ENCODE measurements around the gene LARP4B. TPM values are rescaled to one million over a fixed set of nuclear protein-coding genes. Genes with fewer than 3 reads are reported as not detected.
"Not testable (repeated sequence)": the region's sequence is repeated elsewhere in the genome, so short reads cannot be mapped to it uniquely, and the experiment has no call there.

Gene LARP4B
- polyA plus RNA-seq, 1 donor = 51.3 TPM

DNA sequence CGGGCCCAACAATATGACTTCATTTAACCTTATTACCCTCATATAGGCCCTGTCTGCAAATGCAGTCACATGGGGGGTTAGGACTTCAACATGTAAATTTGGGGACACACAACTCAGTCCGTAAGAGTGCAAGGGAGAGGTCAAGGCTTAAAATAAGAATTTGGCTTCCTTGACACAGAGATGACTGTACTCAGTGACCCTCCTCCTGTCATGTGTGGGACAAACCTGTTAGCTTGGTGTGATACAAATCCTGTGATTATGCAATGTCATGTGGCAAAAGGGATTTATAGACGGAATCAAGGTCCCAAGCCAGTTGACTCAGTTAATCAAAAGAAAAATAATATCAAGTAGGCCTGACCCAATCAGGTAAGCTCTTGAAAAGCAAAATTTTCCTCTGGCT, 30.8 kb upstream of the LARP4B start:
- no peak for DNase-seq

- DNase-seq = no peak
Observed at GRCh38 chr10:958856-959255, 27.4 kb upstream of the LARP4B start.

GRCh38 chr10:958106-958505, 26.6 kb upstream of the LARP4B start:
- no peak for DNase-seq

GRCh38 chr10:955820-956217, 24.3 kb upstream of the LARP4B start:
- DNase-seq = no peak

DNA sequence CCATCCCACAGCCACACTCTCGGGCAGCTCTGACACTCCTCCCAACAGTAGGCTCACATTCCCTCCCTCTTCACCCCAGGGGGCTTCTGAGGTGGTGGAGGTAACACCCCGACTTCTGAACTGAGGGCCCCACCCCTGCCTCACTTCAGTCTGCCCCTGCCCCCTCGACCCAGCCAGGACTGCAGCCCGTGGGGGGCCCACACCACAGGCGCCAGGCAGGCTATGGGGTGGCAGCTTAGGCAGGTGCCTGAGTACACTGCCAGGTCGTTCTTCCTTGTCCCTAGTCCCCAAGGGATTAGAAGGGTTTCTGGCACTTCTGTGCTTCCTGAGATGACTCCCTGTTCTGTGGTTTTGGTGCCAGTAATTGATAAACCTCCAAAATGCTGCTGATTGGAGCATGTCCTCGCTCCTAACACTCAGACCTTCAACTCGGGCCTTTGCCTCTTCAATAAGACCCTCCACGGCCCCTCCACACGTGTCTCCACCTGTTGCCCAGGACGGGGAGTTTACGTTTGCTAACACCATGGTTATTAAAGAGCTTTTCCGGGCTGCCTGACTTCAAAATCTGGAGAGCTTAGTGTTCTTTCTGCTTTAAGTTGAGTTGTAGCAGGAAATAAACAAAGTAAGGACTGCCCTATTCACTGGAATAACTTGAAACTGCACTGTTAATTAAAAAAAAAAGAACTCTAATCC, 23.8 kb upstream of the LARP4B start:
- no peak for DNase-seq

DNA sequence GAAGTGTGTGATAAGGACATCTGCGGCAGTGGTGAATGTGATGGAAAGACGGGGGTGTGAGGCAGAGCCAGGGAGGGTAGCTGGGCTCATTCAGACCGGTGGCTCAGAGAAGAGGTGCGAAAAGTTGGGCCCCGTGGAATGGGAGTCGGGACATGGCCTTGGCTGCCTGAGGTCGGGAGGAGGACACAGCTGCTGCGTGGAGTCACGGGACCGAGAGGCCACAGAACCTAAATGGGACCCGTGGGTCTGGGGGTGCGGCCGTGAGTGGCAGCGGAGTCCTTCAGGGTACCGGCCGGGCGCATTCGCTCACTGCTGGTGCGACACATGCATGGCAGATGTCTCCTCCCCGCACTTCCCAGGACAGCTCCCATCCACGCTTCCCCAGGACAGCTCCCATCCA, 22.9 kb upstream of the LARP4B start:
- DNase-seq = no peak

- DNase-seq = no peak
Observed at GRCh38 chr10:953836-954235, 22.3 kb upstream of the LARP4B start.

DNA sequence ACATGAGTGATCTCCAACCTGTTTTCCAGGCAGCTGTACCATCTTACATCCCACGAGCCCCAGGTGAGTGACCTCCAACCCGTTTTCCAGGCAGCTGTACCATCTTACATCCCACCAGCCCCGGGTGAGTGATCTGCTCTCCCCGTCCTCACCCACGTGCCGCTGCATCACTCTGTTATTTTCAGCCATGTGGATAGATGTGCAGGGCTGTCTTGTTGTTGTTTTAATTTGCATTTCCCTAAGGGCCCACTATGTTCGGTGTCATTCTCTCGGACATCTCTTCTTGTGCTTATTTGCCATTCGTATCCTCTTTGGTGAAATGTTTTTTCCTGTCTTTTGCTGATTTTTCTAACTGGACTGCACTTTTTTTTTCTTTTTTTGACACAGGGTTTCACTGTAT, 17.9 kb upstream of the LARP4B start:
- no peak for DNase-seq

DNA sequence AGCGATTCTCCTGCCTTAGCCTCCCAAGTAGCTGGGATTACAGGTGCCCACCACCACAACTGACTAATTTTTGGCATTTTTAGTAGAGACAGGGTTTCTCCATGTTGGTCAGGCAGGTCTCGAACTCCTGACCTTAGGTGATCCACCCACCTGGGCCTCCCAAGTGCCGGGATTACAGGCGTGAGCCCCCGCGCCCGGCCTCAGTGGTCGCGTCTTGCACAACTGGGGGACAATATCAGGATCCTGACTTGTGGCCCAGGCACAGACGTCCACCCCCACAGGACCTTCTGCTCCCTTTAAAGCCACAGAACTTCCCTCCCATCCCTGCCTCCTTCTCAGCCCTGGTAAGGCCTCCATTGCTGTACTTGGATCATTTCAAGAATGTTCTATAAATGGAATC, 16.8 kb upstream of the LARP4B start:
- DNase-seq = no peak

- no peak for DNase-seq
Observed at GRCh38 chr10:947881-948280, 16.4 kb upstream of the LARP4B start.

DNA sequence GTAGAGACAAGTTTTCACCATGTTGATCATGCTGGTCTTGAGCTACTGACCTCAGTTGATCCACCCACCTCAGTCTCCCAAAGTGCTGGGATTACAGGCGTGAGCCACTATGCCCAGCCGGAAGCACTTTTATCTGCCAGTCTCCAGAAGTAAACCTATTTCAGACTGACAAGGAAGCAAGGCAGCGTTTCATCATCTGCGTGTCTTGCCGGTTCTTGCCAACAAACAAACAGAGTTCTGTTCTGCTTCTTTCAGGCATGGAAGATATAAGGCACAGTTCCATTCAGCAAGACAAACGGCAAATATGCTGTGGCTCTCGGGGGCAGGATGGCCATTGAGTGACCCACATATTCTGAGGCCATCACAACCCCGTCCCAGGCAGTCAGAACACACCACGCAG, 15.5 kb upstream of the LARP4B start:
- DNase-seq = no peak

- no peak for DNase-seq
Observed at GRCh38 chr10:945778-946177, 14.3 kb upstream of the LARP4B start.

DNA sequence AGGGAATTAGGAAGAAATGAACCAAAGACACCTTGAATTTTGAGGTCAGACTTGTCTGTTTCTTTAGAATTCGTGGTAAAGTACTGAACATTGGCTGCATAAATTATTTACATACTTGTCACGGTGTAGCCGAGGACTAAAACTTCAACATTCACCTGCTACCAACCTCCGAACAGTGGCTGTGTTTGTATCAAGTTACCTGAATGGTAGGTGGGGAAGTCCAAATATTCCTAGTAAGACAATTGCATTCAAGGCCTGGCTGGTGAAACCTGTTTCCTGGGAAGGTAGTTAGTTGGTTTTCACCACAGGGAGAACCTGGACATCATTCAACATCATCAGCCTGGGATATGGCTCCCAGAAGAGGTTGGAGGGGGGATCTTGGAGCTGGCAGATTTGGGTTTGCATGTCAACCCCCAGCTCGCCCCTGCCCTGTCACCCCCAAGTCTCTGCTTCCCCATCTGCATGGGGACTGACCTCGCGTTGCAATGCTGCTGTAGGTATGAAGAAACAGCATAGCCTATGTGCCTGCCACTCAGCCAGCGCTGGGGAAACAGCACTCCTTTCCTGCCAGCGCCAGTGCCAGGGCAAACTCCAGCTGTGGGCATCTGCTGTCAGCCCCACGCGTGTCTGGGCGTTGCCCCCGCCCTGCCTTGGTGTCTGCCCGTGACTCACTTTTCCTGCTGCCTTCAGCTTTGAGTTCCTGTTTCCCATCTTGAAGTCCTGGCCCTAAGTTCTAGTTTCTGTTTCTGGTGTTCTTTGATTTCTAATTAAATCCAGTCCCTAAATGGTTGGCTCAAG, 12.7 kb upstream of the LARP4B start:
- no peak for DNase-seq

- no peak for DNase-seq
Observed at GRCh38 chr10:943334-944033, 12.0 kb upstream of the LARP4B start.

DNA sequence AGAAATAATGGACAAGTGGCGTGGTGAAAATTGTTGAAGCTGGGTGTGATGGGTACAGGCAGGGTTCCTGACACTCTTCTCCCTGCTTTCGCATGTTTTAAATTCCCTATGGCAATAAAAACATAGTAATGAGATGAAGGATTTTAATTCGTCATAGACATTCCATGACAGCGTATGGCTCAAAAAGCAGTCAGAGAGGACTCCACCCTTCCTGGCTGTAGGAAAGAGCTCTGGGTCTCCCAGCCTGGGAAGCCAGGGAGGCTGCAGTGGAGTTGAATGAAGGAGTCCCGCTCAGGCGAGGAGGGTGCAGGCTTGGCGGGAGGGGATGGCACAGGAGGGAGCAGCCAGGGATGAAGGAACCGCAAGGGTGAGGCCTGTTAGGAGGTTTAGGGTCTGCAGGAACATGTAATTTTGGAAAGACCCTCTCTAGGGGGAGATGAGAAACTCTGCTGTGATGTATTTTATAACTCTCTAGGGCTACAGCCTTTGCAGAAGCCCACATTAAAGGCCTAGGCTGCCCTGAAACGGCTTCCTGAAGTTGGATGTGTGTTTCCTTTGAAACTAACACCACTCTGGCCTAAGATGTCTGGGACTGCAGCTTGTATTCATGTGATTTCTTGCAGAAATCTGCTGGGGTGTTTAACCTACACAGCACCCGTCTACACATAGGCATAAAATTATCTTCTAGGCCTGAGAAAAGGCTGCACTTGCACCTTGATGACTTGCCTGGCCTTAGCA, 7.6 kb upstream of the LARP4B start:
- DNase-seq = no peak

DNA sequence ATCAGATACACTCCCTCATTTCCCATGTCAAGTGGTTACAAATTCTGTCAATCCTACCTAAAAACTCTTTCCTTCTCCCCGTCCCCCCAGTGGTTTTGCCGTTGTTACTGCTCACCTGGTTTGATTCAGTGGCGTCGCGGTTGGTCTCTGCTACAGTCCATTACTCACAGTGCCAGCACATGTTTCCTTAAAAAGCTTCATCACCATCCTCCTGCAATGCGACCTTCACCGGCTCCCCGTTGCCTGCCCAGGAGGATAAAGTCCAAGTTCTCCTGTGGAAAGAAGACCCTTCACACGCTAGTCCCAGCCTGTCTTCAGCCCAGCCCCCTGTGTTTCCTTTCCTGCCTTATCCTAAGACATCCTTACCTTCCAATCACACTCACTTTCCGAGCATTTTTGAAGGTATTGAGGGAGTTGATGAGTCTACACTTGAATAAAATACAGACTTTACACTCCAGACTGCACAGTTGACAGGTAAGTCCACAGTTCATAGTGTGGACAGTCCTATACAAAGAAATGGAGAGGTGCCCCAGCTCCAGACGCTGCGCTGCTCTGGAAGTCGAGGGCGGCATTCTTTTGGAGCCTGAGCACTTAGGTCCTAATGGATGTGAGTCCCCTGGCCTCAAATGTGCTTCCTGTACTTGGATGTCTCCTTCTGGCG, 3.4 kb upstream of the LARP4B start:
- no peak for DNase-seq

DNA sequence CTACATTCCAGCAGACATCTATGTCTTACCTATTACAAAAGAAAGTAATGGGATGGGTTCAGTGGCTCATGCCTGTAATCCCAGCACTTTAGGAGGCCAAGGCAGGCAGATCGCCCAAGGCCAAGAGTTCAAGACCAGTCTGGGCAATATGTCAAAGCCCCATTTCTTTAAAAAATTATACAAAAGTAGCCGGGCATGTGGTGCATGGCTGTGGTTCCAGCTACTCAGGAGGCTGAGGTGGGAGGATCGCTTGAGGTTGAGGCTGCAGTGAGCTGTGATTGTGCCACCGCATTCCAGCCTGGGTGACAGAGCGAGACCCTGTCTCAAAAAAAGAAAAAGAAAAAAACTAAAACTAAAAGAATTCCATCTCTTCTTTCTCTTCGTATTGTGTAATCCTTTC, 2.7 kb upstream of the LARP4B start:
- not testable (repeated sequence) for DNase-seq

- DNase-seq = no peak
Observed at GRCh38 chr10:932589-932988, 1.1 kb upstream of the LARP4B start.

DNA sequence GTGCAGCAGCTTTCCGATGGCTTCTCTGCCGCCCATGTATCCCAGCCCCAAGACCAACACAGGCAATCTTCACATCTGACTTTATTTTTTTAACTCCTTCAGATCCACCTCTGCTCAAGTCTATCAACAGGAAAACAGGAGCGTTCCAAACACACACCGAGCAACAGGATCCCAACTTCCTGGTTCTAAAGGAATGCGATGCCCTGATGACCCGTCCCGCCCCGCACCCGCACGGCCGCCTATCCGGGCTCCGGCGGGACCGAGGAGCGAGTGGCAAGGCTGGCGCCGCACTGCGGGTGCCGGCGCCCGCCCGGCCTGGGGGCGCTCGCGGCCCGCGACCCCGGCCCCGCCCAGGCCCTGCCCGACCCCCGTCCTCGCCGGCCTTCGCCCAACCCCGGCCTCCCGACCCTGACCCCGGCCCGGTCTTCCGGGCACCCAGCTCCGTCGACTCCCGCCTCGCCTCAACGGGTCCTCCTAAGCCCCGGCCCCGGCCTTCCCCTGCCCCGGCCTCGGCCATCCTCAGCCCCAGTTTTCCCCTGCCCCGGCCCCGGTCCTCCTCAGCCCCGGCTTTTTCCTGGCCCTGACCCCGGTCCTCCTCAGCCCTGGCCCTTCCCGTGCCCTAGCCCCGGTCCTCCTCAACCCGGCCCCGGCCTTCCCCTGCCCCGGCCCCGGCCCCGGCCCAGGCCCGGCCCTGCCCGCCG, 730 bp downstream of the LARP4B start:
- DNase-seq = peak; percentile 31

- no peak for DNase-seq
Observed at GRCh38 chr10:929960-930624, 1.4 kb downstream of the LARP4B start.

GRCh38 chr10:927131-927530, 4.4 kb downstream of the LARP4B start:
- no peak for DNase-seq
